HepG2 (cell line): ENCODE results near the gene CCDC120. TPM values are rescaled to one million over a fixed set of nuclear protein-coding genes. Genes with fewer than 3 reads are reported as not detected.

Source experiments
- ATAC-seq: fragments of 200-7000 bp; cut with Tn5 transposase; 3 replicates; pipeline ENCODE4 v1.9.1; 2020; ENCODE audit warnings: mild to moderate bottlenecking, moderate library complexity
- BruUV-seq: library from RNA; stranded (reverse); fragments of 400-500 nt; replicated peaks from 2 replicates; lab custom pipeline; 2021; lab: Mats Ljungman, UMichigan
- CTCF ChIA-PET: fragments of 300-600 bp; formaldehyde crosslinking; extraction: SDS; loops from one replicate; lab custom pipeline; 2021; ENCODE audit warnings: low total read pairs, inconsistent platforms, low intra/inter-chr PET ratio; lab: Yijun Ruan, JAX
- POLR2A ChIA-PET: fragments of 350-600 bp; sonication (Branson Sonifier 250); formaldehyde crosslinking; loops from one replicate; lab custom pipeline; 2020; ENCODE audit warnings: antibody characterized with exemption, inconsistent platforms; lab: Yijun Ruan, JAX
- DNase-seq: peaks from one replicate; pipeline ENCODE4 v3.0.0-alpha.2; 2015; ENCODE audit warnings: low spot score
- FAIRE-seq: peaks from 3 replicates; lab custom pipeline; 2011; peaks lifted over from hg19 to GRCh38; lab: Jason Lieb, UNC
- H2AFZ ChIP-seq: one replicate; pipeline ENCODE4 v1.6.1; 2011; ENCODE audit warnings: low read length, inconsistent platforms
- H3K27ac ChIP-seq: fragments of 300-600 bp; 3 replicates; pipeline ENCODE4 v1.8.0; 2011; ENCODE audit warnings: mixed run types, mild to moderate bottlenecking, mixed read lengths, low read length, inconsistent platforms; ENCODE audit not compliant: insufficient read depth; ENCODE audit errors: extremely low read length
- H3K27me3 ChIP-seq, 2 experiments: fragments of 200-600 bp in 1 of 2; 2 replicates in 1 of 2; 3 replicates in 1 of 2; pipeline versions ENCODE4 v1.6.0 to v1.8.0; 2011; ENCODE audit warnings: low read length in 2 of 2, mild to moderate bottlenecking in 2 of 2, moderate library complexity in 2 of 2, inconsistent platforms in 1 of 2; ENCODE audit not compliant: insufficient read depth in 2 of 2, control insufficient read depth in 1 of 2
- H3K36me3 ChIP-seq, 2 experiments: fragments of 200-600 bp in 1 of 2; replicated peaks in 1 of 2; 2 replicates in 1 of 2; 3 replicates in 1 of 2; pipeline versions ENCODE4 v1.5.1 to v1.8.0; 2011; ENCODE audit warnings: low read length in 2 of 2, inconsistent platforms in 1 of 2; ENCODE audit not compliant: insufficient read depth in 2 of 2, control insufficient read depth in 1 of 2
- H3K4me1 ChIP-seq: 2 replicates; pipeline ENCODE4 v1.5.1; 2012; ENCODE audit warnings: low read length, inconsistent platforms; ENCODE audit not compliant: insufficient read depth
- H3K4me2 ChIP-seq: 2 replicates; pipeline ENCODE4 v1.6.0; 2011; ENCODE audit warnings: low read depth, low read length, inconsistent platforms
- H3K4me3 ChIP-seq, 3 experiments: fragments of 200-600 bp in 1 of 3; sonication (generic), shearing (Covaris generic) in 1 of 3; replicated peaks in 1 of 3; 2 replicates each; pipeline ENCODE4 v1.5.1; 2011 to 2016; ENCODE audit warnings: low read length in 3 of 3, inconsistent platforms in 2 of 3, low read depth in 2 of 3, mild to moderate bottlenecking in 2 of 3, control low read depth in 1 of 3, mixed read lengths in 1 of 3; ENCODE audit not compliant: insufficient read depth in 1 of 3
- H3K79me2 ChIP-seq: one replicate; pipeline ENCODE4 v1.6.1; 2011; ENCODE audit warnings: low read length, inconsistent platforms; ENCODE audit not compliant: insufficient read depth
- H3K9ac ChIP-seq: 2 replicates; pipeline ENCODE4 v1.6.0; 2011; ENCODE audit warnings: mild to moderate bottlenecking, low read depth, low read length, inconsistent platforms; ENCODE audit not compliant: insufficient read depth
- H3K9me3 ChIP-seq: 2 replicates; pipeline ENCODE4 v1.5.1; 2012; ENCODE audit warnings: mild to moderate bottlenecking, low read length
- H4K20me1 ChIP-seq: 2 replicates; pipeline ENCODE4 v1.6.0; 2011; ENCODE audit warnings: inconsistent platforms, mild to moderate bottlenecking, low read length, moderate library complexity; ENCODE audit not compliant: insufficient read depth
- AGO2 ChIP-seq: fragments of 200-400 bp; formaldehyde crosslinking; optimal IDR thresholded peaks from 2 replicates; pipeline ENCODE3; 2017; ENCODE audit warnings: mild to moderate bottlenecking, low read depth, low read length, moderate library complexity
- HOXD1 ChIP-seq: sonication (generic); formaldehyde crosslinking; IDR thresholded peaks from 2 replicates; pipeline ENCODE4 v1.5.0; 2020; ENCODE audit warnings: missing genetic modification reagents
- RBFOX2 ChIP-seq: fragments of 200-400 bp; formaldehyde crosslinking; IDR thresholded peaks from 2 replicates; pipeline ENCODE4 v1.6.1; 2017; ENCODE audit warnings: low read depth, mild to moderate bottlenecking, low read length
- SKIL ChIP-seq: sonication (generic); formaldehyde crosslinking; IDR thresholded peaks from 2 replicates; pipeline ENCODE4 v1.8.0; 2022; ENCODE audit warnings: missing genetic modification reagents, mild to moderate bottlenecking, moderate library complexity, borderline replicate concordance
- SRY ChIP-seq: sonication (generic); formaldehyde crosslinking; IDR thresholded peaks from 2 replicates; pipeline ENCODE4 v1.8.0; 2022; ENCODE audit warnings: mild to moderate bottlenecking, missing genetic modification reagents
- STAT6 ChIP-seq: sonication (generic); formaldehyde crosslinking; IDR thresholded peaks from 2 replicates; pipeline ENCODE4 v1.4.0; 2020; ENCODE audit warnings: missing genetic modification reagents, mild to moderate bottlenecking, borderline replicate concordance
- ZBTB21 ChIP-seq: sonication (generic); formaldehyde crosslinking; IDR thresholded peaks from 2 replicates; pipeline ENCODE4 v1.4.0; 2020; ENCODE audit warnings: missing genetic modification reagents
- ZNF225 ChIP-seq: sonication (generic); formaldehyde crosslinking; IDR thresholded peaks from 2 replicates; pipeline ENCODE4 v1.4.0; 2020; ENCODE audit warnings: mild to moderate bottlenecking, missing genetic modification reagents
- ZNF24 ChIP-seq: fragments of 450-650 bp; IDR thresholded peaks from 2 replicates; pipeline ENCODE4 v1.6.1; 2017; ENCODE audit warnings: antibody characterized with exemption, mild to moderate bottlenecking
- ZNF329 ChIP-seq: sonication (generic); formaldehyde crosslinking; IDR thresholded peaks from 2 replicates; pipeline ENCODE4 v1.9.0; 2021; ENCODE audit warnings: low read depth, mild to moderate bottlenecking, missing genetic modification reagents
- ZNF790 ChIP-seq: sonication (generic); formaldehyde crosslinking; IDR thresholded peaks from 2 replicates; pipeline ENCODE4 v1.8.0; 2022; ENCODE audit warnings: missing genetic modification reagents, mild to moderate bottlenecking, borderline replicate concordance
- ZNF83 ChIP-seq: sonication (generic); formaldehyde crosslinking; IDR thresholded peaks from 2 replicates; pipeline ENCODE4 v1.4.0; 2020; ENCODE audit warnings: missing genetic modification reagents, mild to moderate bottlenecking, borderline replicate concordance
- WGBS: methylation state at CpG from one replicate; pipeline ENCODE4 v1.1.6; 2017; ENCODE audit warnings: low lambda C conversion rate; 5-methylcytosine and 5-hydroxymethylcytosine counted together
- in situ Hi-C: cut with HindIII; loops from 2 replicates; pipeline ENCODE4 v1.10.0; 2017; ENCODE audit warnings: low pct_unique_long_range_greater_than_20kb; ENCODE audit not compliant: extremely low pct_ligation_motif_present
- intact Hi-C: fragments of 100-400 bp; cut with micrococcal nuclease; formaldehyde crosslinking; loops from one replicate; pipeline ENCODE4 v1.10.0; 2022; ENCODE audit not compliant: unreplicated experiment
- polyA plus RNA-seq, 8 experiments: library from polyadenylated mRNA; depleted of rRNA in 3 of 8; stranded (reverse) in 7 of 8; unstranded in 1 of 8; fragments of >200 nt; fragmentation: Illumina TruSeq in 4 of 8; extraction: Trizol in 4 of 8; gene quantifications; 2 replicates each; pipeline versions ENCODE4 v1.2.1 to v1.2.3, GENCODE V29; 2011 to 2016; ENCODE audit warnings: low read depth in 4 of 8, missing spikeins in 1 of 8, mixed read lengths in 1 of 8; ENCODE audit not compliant: insufficient read depth in 1 of 8
- total RNA-seq, 5 experiments: library from RNA; depleted of rRNA; stranded (reverse); fragments of >200 nt; fragmentation: Illumina TruSeq; extraction: Trizol; gene quantifications; 2 replicates each; pipeline ENCODE4 v1.2.3, GENCODE V29; 2016; ENCODE audit warnings: low read depth in 1 of 5

The CCDC120 gene
- total and polyA plus RNA-seq, 2 of the 13 experiments (the other 11 are each of a cell fraction or from before 2014, with no cell fraction given): 0.89 to 3.2 TPM

- in situ Hi-C loops: no loop called here
- Histone ChIP-seq H3K27ac (no peak within 1 kb of the TSS), H4K20me1 (no peaks in the 10 kb centered on the region), H2AFZ (no peak within 1 kb of the TSS), H3K4me2 (no peak within 1 kb of the TSS), H3K4me3 (no peak within 1 kb of the TSS), H3K27me3 (no peaks in the 10 kb centered on the region), H3K9me3 (no peaks in the 10 kb centered on the region), H3K79me2 (peaks cover 2% of the 10 kb centered on the region), H3K4me1 (peaks cover 3% of the 10 kb centered on the region; the same call in 1 of the 2 replicates), H3K36me3 (peaks cover 2 to 7% of the 10 kb centered on the region in 2 experiments; a peak in 2 of 5 replicates), H3K9ac (no peak within 1 kb of the TSS)
- ChIA-PET CTCF (no interaction called here), POLR2A (no interaction called here)
- ATAC-seq (no peak), DNase-seq (no peak), FAIRE-seq (no peak)
- WGBS: 95% methylated on average over 14 of the region's 61 CpGs
- intact Hi-C loops: no loop called here
- peak; percentile 60 for TF ChIP-seq AGO2
- peak; percentile 60 for TF ChIP-seq RBFOX2
- no peak for TF ChIP-seq ZBTB21 (CRISPR knock-in tag)
- no TSS peak for BruUV-seq
These were observed 15.1 kb downstream of the CCDC120 start, which contains the start of gene PRAF2 for GRCh38 chrX:49073601-49074575. Gene PRAF2, minus strand, starts transcription at chrX:49074002. Its CDS starts 15 bp downstream, at chrX:49073987.

GRCh38 chrX:49075347-49075746, 16.5 kb downstream of the CCDC120 start:
- no peak for ATAC-seq
- no TSS peak for BruUV-seq
- TF ChIP-seq SRY: no peak
- TF ChIP-seq ZNF83 (CRISPR knock-in tag): no peak
- no peak for TF ChIP-seq HOXD1 (CRISPR knock-in tag)
- TF ChIP-seq ZNF225 (CRISPR knock-in tag): no peak
- TF ChIP-seq ZNF24: no peak
- TF ChIP-seq ZNF329 (CRISPR knock-in tag): no peak
- TF ChIP-seq ZNF790 (CRISPR knock-in tag): no peak
- TF ChIP-seq SKIL (CRISPR knock-in tag): no peak
- no peak for TF ChIP-seq STAT6

More at GRCh38 chrX:49075347-49075746, 16.5 kb downstream of the CCDC120 start:
- in situ Hi-C loops: no loop called here
- WGBS: 100% methylated on average over 5 of the region's 13 CpGs
- H3K27me3 ChIP-seq: no peaks in the 10 kb centered on the region
- no peak overlapping the region for H2AFZ ChIP-seq
- intact Hi-C loops: no loop called here
- FAIRE-seq (no peak), DNase-seq (no peak)
- peaks cover 4% of the 10 kb centered on the region for H3K79me2 ChIP-seq
- H3K4me3 ChIP-seq: no peak overlapping the region
- no peaks in the 10 kb centered on the region for H4K20me1 ChIP-seq
- H3K27ac ChIP-seq: no peak overlapping the region
- peaks cover 2 to 7% of the 10 kb centered on the region in 2 experiments; a peak in 2 of 5 replicates for H3K36me3 ChIP-seq
- no peak overlapping the region for H3K9ac ChIP-seq
- ChIA-PET POLR2A (interaction anchor here (1.2 kb wide), 1 partner anchor 32 kb away, joined by 6 read pairs; the partner anchor contains the start of gene TFE3), CTCF (no interaction called here)
- peaks cover 9% of the 10 kb centered on the region; the same call in 1 of the 2 replicates for H3K4me1 ChIP-seq
- no peak overlapping the region for H3K4me2 ChIP-seq
- no peaks in the 10 kb centered on the region for H3K9me3 ChIP-seq
